Nephron progenitor cell (in vitro differentiated cells): ENCODE data around the gene C1QTNF12.

ENCODE experiments used
- DNase-seq: peaks from one replicate; pipeline ENCODE4 v3.0.0; 2021
- H3K27ac Mint-ChIP-seq: 2 replicates; pipeline ENCODE4 v1.8.0; 2021; ENCODE audit warnings: mild to moderate bottlenecking, moderate library complexity, mixed read lengths
- H3K27me3 Mint-ChIP-seq: 2 replicates; pipeline ENCODE4 v1.8.0; 2021; ENCODE audit warnings: mild to moderate bottlenecking, low read depth, mixed read lengths; ENCODE audit not compliant: poor library complexity
- H3K36me3 Mint-ChIP-seq: 2 replicates; pipeline ENCODE4 v1.8.0; 2021; ENCODE audit warnings: low read depth, mixed read lengths
- H3K4me1 Mint-ChIP-seq: 2 replicates; pipeline ENCODE4 v1.8.0; 2021; ENCODE audit warnings: mixed read lengths
- H3K4me3 Mint-ChIP-seq: 2 replicates; pipeline ENCODE4 v1.8.0; 2021; ENCODE audit warnings: mild to moderate bottlenecking, moderate library complexity, mixed read lengths
- H3K9me3 Mint-ChIP-seq: 2 replicates; pipeline ENCODE4 v1.8.0; 2021; ENCODE audit warnings: mild to moderate bottlenecking, moderate library complexity, mixed read lengths
- CTCF ChIP-seq: fragments of 200-600 bp; sonication (generic); IDR thresholded peaks from 2 replicates; pipeline ENCODE4 v1.5.0; 2021; ENCODE audit warnings: antibody characterized with exemption

The C1QTNF12 gene

GRCh38 chr1:1292442-1292779 lies 45.9 kb upstream of the C1QTNF12 start:
- TF ChIP-seq CTCF, result no peak
- no peak overlapping the region for H3K4me3 Mint-ChIP-seq
- no peak overlapping the region for H3K27ac Mint-ChIP-seq
- peaks cover 5% of the 10 kb centered on the region for H3K4me1 Mint-ChIP-seq
- H3K36me3 Mint-ChIP-seq, result no peaks in the 10 kb centered on the region
- DNase-seq, result no peak
- peaks cover 3% of the 10 kb centered on the region for H3K27me3 Mint-ChIP-seq
- no peaks in the 10 kb centered on the region for H3K9me3 Mint-ChIP-seq

GRCh38 chr1:1291548-1292441 lies 45.3 kb upstream of the C1QTNF12 start:
- peak; percentile 59 for TF ChIP-seq CTCF
- H3K27ac Mint-ChIP-seq, result no peak overlapping the region
- peaks cover 5% of the 10 kb centered on the region for H3K4me1 Mint-ChIP-seq
- H3K36me3 Mint-ChIP-seq, result no peaks in the 10 kb centered on the region
- H3K9me3 Mint-ChIP-seq, result no peaks in the 10 kb centered on the region
- DNase-seq, result peak; percentile 76
- H3K4me3 Mint-ChIP-seq, result no peak overlapping the region
- H3K27me3 Mint-ChIP-seq, result peaks cover 3% of the 10 kb centered on the region

GRCh38 chr1:1291023-1291528 lies 44.6 kb upstream of the C1QTNF12 start:
- Mint-ChIP-seq H3K36me3 (no peaks in the 10 kb centered on the region), H3K4me1 (peaks cover 5% of the 10 kb centered on the region), H3K27me3 (peaks cover 3% of the 10 kb centered on the region), H3K27ac (no peak overlapping the region), H3K9me3 (no peaks in the 10 kb centered on the region), H3K4me3 (no peak overlapping the region)
- no peak for TF ChIP-seq CTCF
- DNase-seq, result no peak

GRCh38 chr1:1290238-1290731 lies 43.8 kb upstream of the C1QTNF12 start:
- H3K36me3 Mint-ChIP-seq, result no peaks in the 10 kb centered on the region
- H3K27me3 Mint-ChIP-seq, result peaks cover 3% of the 10 kb centered on the region
- no peak overlapping the region for H3K4me3 Mint-ChIP-seq
- H3K9me3 Mint-ChIP-seq, result no peaks in the 10 kb centered on the region
- H3K27ac Mint-ChIP-seq, result no peak overlapping the region
- DNase-seq, result peak; percentile 85
- TF ChIP-seq CTCF, result peak; percentile 62
- peaks cover 5% of the 10 kb centered on the region for H3K4me1 Mint-ChIP-seq

- no peak overlapping the region for H3K4me3 Mint-ChIP-seq
- DNase-seq, result no peak
- H3K9me3 Mint-ChIP-seq, result no peaks in the 10 kb centered on the region
- no peaks in the 10 kb centered on the region for H3K36me3 Mint-ChIP-seq
- no peak for TF ChIP-seq CTCF
- H3K27ac Mint-ChIP-seq, result no peak overlapping the region
- H3K27me3 Mint-ChIP-seq, result peaks cover 3% of the 10 kb centered on the region
- H3K4me1 Mint-ChIP-seq, result peaks cover 17% of the 10 kb centered on the region
These were observed 41.0 kb upstream of the C1QTNF12 start for GRCh38 chr1:1287288-1288110.
